GM18520 (cell line): ENCODE data around the gene JAZF1.

Experiments used
- ATAC-seq: cut with Tn5 transposase; IDR thresholded peaks from one replicate; pipeline ENCODE4 v1.9.1; 2021; ENCODE audit not compliant: unreplicated experiment

Gene JAZF1

GRCh38 chr7:27991006-27991528, 189.5 kb downstream of the JAZF1 start:
- ATAC-seq = no peak

GRCh38 chr7:27976531-27976930, 204.1 kb downstream of the JAZF1 start:
- no peak for ATAC-seq

- no peak for ATAC-seq
These were observed 207.0 kb downstream of the JAZF1 start for GRCh38 chr7:27973625-27974024.

GRCh38 chr7:27972276-27972675, 208.3 kb downstream of the JAZF1 start:
- no peak for ATAC-seq

- ATAC-seq = no peak
These were observed 209.3 kb downstream of the JAZF1 start for GRCh38 chr7:27971171-27971812.

GRCh38 chr7:27970350-27970749, 210.2 kb downstream of the JAZF1 start:
- ATAC-seq = no peak

GRCh38 chr7:27969346-27969745, 211.2 kb downstream of the JAZF1 start:
- no peak for ATAC-seq

GRCh38 chr7:27967639-27968038, 213.0 kb downstream of the JAZF1 start:
- ATAC-seq = no peak

GRCh38 chr7:27966219-27966780, 214.3 kb downstream of the JAZF1 start:
- no peak for ATAC-seq

- ATAC-seq = no peak
These were observed 214.9 kb downstream of the JAZF1 start for GRCh38 chr7:27965650-27966049.

- ATAC-seq = no peak
These were observed 215.8 kb downstream of the JAZF1 start for GRCh38 chr7:27964820-27965219.

- ATAC-seq = no peak
These were observed 217.5 kb downstream of the JAZF1 start for GRCh38 chr7:27963056-27963455.

GRCh38 chr7:27962273-27962672, 218.3 kb downstream of the JAZF1 start:
- ATAC-seq = no peak

- ATAC-seq = no peak
These were observed 219.3 kb downstream of the JAZF1 start for GRCh38 chr7:27961255-27961654.

- no peak for ATAC-seq
These were observed 220.2 kb downstream of the JAZF1 start for GRCh38 chr7:27960415-27960814.

- no peak for ATAC-seq
These were observed 221.6 kb downstream of the JAZF1 start for GRCh38 chr7:27958933-27959548.

- ATAC-seq = no peak
These were observed 225.0 kb downstream of the JAZF1 start for GRCh38 chr7:27955596-27955995.

- ATAC-seq = no peak
These were observed 225.6 kb downstream of the JAZF1 start for GRCh38 chr7:27955011-27955410.

GRCh38 chr7:27953777-27954176, 226.8 kb downstream of the JAZF1 start:
- no peak for ATAC-seq

GRCh38 chr7:27953361-27953760, 227.2 kb downstream of the JAZF1 start:
- no peak for ATAC-seq

- ATAC-seq = no peak
These were observed 227.9 kb downstream of the JAZF1 start for GRCh38 chr7:27952456-27953285.
